ENCODE results near the gene PLXDC1.
"Not testable (repeated sequence)": the region's sequence is repeated elsewhere in the genome, so short reads cannot be mapped to it uniquely, and the experiment has no call there.

The PLXDC1 gene

DNA sequence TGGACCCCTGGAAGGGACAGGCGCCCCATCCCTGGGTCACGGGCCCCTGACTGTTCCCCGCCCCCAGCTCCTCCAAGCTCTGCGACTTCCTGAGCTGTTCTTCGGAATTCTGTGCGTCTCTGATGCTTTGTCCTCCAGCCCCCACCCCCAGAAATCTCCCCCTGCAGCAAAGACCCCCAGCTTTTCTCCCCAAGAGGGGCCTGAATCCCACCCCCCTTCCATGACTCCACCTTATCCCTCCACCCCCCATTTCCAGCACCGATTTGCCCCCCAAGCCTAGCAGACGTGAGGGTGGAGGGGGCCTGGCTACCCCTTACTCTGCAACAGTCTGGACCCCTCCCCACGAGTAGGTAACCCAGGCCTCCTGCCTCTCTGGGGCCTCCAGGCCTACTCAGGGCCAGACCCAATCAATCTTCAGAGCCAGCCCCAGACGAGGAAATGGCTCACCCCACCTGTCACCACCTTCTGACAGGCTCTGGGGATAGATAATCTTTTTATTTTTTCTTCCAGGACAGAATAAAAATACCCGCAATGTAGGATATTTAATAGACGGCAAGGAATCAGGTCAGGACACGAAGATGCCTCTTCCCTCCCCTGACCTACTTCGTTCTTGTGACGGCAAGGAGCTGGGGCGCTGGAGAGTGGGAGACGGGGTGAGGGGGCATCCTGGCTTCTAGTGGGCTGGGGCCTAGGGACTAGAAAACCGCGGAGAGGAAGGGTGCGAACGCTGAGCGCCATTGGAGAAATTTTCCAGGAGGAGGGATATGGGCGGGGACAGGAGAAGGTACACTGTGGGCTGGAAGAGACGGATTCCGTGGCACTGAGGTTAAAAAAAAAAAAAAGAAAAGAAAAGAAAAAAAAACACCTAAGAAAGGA, 744 bp upstream of the PLXDC1 start:
- DNase-seq, result no peak

GRCh38 chr17:39150795-39151149, 665 bp downstream of the PLXDC1 start:
- no peak for DNase-seq

GRCh38 chr17:39150104-39150634, 1.3 kb downstream of the PLXDC1 start:
- no peak for DNase-seq

- DNase-seq, result no peak
Measured at GRCh38 chr17:39147221-39148185, 3.9 kb downstream of the PLXDC1 start.

- no peak for DNase-seq
Measured at GRCh38 chr17:39146273-39146672, 5.2 kb downstream of the PLXDC1 start.

GRCh38 chr17:39145143-39145542, 6.3 kb downstream of the PLXDC1 start:
- no peak for DNase-seq

DNA sequence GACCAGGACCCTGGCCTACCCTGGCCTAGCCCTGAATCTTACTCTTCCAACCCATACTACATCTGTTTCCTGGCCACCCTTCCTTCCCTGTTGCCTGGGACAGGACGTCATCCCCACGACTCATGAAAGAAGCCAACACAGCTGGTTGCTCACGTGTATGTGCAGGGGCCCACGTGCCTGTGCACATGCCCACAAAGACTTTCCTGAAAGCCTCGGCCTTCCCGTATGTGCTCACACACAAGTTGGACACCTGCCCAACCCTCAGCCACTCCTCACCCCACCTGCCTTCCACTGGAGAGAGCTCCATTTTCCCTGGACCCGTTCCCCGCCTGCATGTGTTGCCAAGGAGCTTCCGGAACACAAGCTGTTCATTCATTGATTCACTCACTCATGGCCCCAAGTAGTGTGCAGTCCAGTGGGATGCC, 7.0 kb downstream of the PLXDC1 start:
- no peak for DNase-seq

- DNase-seq, result no peak
Measured at GRCh38 chr17:39143552-39144093, 7.8 kb downstream of the PLXDC1 start.

DNA sequence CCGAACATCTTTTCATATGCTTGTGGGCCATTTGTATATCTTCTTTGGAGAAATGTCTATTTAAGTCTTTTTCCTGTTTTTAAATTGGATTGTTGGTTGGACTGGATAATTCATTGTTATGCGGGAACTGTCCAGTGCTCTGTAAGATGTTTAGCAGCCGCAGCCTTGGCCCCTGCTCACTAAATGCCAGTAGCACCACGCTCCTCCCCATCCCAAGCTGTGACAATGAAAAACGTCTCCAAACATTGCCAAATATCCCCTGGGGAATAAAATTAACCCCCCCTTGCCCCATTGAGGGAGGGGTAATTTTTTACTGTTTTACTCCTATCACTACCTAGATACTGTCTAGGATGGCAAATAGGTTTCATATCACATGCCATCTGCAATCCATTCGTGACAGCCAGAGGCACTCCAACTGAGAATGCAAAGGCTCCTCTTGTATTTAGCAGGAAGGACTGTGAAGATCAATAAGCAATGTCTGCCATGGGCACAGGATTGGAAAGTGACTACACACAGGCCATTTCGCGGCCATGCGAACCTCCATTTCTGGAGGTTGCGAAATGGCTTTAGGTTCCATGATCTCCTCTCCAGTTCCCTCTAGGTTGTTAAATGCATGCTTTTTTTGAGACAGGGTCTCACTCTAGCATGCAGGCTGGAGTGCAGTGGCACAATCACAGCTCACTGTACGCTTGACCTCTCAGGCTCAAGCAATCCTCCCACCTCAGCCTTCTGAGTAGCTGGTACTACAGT, 9.3 kb downstream of the PLXDC1 start:
- no peak for DNase-seq

GRCh38 chr17:39141294-39141693, 10.1 kb downstream of the PLXDC1 start:
- no peak for DNase-seq

- no peak for DNase-seq
Measured at GRCh38 chr17:39139561-39139960, 11.9 kb downstream of the PLXDC1 start.

- no peak for DNase-seq
Measured at GRCh38 chr17:39139161-39139511, 12.3 kb downstream of the PLXDC1 start.

DNA sequence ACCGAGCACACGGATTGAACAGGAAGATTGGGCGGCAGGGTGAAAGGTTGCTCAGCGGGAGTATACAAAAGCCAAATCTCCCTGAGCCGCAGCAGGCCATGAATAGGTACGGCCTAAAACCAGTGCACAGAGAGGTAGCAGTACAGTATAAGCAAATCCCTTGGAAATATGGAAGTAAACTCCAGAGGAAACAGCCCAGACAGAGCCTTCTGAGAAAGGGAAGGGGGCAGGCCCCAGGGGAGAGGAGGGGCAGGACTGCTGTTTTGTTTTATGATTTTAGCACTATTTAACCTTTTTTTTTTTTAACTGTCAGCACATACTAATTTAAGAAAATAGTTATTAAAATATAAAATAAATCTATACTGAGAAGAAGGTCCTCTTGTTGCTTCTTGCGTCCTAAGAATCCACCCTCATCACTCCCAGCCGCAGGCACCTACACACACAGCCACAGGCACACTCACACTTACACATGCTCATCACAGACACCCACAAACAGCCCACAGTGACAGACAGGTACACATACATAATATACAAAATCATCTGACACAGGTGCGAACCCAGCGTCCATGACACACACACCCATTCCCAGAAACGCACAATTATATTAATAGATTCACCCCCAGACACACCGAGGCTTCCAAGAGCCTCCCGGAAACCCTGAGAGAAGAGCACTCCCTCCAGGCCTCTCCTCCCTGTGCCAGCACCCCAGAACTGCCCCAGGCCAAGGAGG, 12.8 kb downstream of the PLXDC1 start:
- DNase-seq, result no peak

DNA sequence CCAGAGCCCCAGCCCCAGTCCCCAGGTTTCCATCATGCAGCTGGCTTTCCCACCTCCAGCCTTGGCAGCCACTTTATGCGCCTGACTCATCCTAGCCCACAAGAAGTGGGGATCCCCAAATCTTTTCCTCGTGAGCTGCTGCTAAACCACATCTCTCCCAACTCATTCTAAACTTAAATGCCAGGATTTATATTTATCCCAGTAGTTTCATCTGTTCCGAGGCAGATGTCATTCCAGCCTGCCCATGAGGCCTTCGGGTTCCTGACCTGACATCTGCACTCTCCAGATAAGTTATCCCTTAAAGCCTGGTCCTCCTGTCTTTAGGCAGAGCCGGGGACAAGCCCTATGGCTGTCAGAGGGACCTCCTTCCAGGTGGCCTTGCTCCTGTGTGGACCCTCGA, 16.6 kb downstream of the PLXDC1 start:
- no peak for DNase-seq

DNA sequence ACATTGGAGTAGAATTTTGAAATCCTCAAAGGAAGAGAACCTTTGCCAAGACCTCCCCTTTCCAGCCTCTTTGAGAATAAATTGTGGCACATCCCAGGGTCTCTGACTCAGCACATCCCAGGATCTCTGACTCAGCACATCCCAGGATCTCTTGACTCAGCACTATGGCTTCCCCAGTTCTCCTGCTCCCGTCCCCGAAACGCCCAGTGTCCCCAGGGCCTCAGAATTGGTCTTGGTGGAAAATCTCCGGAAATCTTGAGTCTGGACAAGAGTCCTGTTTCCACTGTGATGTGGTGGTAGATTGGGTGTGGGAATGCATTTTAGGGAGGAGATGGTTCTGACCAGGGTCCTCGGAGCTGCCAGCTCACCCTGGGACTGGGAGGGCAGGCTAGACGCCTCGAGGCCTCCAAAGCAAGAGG, 19.2 kb downstream of the PLXDC1 start:
- DNase-seq, result no peak

DNA sequence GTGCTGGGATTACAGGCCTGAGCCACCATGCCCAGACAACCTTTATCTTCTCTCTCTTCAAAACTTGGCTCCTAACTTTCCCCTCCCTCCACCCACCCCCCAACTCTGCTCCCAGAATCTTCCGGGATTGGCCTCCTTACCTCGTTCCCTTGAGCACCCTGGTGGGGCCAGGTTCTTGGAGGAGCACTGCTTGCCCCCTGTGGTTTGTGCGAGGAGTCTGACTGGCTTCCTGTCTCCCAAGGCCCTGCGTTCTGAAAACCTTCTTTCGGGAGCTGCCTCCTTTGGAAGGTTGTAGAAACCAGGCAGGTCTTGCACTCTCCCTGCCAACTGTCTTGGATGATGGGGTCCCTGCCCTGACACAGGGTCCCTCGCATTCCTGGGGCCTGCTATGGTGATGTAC, 19.8 kb downstream of the PLXDC1 start:
- DNase-seq, result no peak

DNA sequence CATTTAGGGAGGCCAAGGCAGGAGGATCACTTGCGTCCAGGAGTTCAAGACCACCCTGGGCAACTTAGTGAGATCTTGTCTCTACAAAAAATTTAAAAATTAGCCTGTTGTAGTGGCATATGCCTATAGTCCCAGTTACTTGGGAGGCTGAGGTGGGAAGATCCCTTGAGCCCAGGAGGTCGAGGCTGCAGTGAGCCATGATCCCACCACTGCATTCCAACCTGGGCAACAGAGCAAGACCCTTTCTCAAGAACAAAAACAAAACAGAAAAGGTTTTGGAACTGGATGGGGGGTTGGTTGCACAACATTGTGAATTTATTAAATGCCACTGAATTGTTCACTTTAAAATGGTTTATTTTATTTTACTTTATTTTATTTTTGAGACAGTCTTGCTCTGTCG, 21.2 kb downstream of the PLXDC1 start:
- no peak for DNase-seq

GRCh38 chr17:39129544-39129943, 21.9 kb downstream of the PLXDC1 start:
- not testable (repeated sequence) for DNase-seq

DNA sequence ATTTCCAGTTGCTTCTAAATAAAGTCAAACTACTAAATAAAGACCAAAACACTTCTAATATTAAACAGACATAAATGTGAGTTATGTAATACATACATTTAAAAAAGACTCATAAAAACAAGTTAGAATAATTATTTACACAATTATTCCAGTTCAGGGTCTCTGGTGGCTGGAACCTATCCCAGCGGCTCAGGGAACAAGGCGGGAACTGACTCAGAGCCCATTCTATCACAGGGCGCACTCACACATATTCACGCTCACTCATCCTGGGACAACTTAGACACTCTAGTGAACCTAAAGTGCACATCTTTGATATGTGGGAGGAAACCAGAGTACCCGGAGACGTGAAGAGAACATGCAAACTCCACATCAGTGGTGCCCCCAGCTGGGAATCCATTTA, 25.0 kb downstream of the PLXDC1 start:
- no peak for DNase-seq

- DNase-seq, result no peak
Measured at GRCh38 chr17:39125143-39125875, 26.1 kb downstream of the PLXDC1 start.

- no peak for DNase-seq
Measured at GRCh38 chr17:39123627-39124026, 27.8 kb downstream of the PLXDC1 start.
